Measurements from ENCODE around the gene LINC00237. TPM values are rescaled to one million over a fixed set of nuclear protein-coding genes. Genes with fewer than 3 reads are reported as not detected.
A peak's percentile ranks its signal among the peaks of the same experiment; 100 is the strongest.

The LINC00237 gene
- total and polyA plus RNA-seq, 7 experiments from 2014 or later, result not detected

- ATAC-seq (peak; percentile 21), DNase-seq (peak in 2 of 9 donors; percentile 11 to 32)
- Mint-ChIP-seq H3K36me3 (peaks cover 0 to 6% (median 0%) of the 10 kb centered on the region in 5 donors), H3K4me3 (peak overlapping the region; percentile 73 to 85 (median 78)), H3K27ac (peak overlapping the region in 3 of 9 donors; percentile 42 to 61 (median 48)), H3K4me1 (peaks cover 16 to 62% (median 45%) of the 10 kb centered on the region in 7 donors), H3K9me3 (peaks cover 0 to 7% (median 0%) of the 10 kb centered on the region in 11 donors), H3K27me3 (peaks cover 77 to 92% (median 81%) of the 10 kb centered on the region in 5 donors)
- Histone ChIP-seq H3K4me3 (ENCODE audit: low read length) (peak overlapping the region; percentile 51), H3K27ac (ENCODE audit: low read depth, low read length) (no peak overlapping the region), H3K9me3 (ENCODE audit: control insufficient read depth in 2 of 3, low read length in 3 of 3) (no peaks in the 10 kb centered on the region), H3K36me3 (ENCODE audit: control insufficient read depth in 2 of 3, insufficient read depth in 3 of 3, low read length in 3 of 3) (no peaks in the 10 kb centered on the region), H3K4me1 (ENCODE audit: control insufficient read depth in 2 of 2, insufficient read depth in 2 of 2, low read length in 2 of 2) (peaks cover 20 to 42% of the 10 kb centered on the region in 2 donors), H3K27me3 (ENCODE audit: control insufficient read depth in 2 of 2, insufficient read depth in 2 of 2, low read length in 2 of 2) (peaks cover 19 to 72% of the 10 kb centered on the region in 2 donors)
- intact Hi-C loops (cut with micrococcal nuclease), result loop anchor here (2.0 to 5.0 kb wide), 8 partner anchors 135 to 1050 kb away; partner anchors contain the start of genes CFAP61 (in 1 of the 2), CRNKL1 (in 1 of the 2) and XRN2 (in 1 of the 2)
- ChIA-PET CTCF (interaction anchor here (0.6 kb wide), 1 partner anchor 26 kb away, joined by 3 read pairs; no protein-coding TSS in a partner anchor), POLR2A (interaction anchor here (1.3 kb wide), 1 partner anchor 23 kb away, joined by 4 read pairs; no protein-coding TSS in a partner anchor)
These were observed 4.1 kb downstream of the LINC00237 start for GRCh38 chr20:21101932-21102575.

GRCh38 chr20:21101453-21101931 is 4.7 kb downstream of the LINC00237 start:
- CTCF ChIA-PET, result interaction anchor here (0.5 to 0.6 kb wide), 2 partner anchors 27 to 46 kb away, joined by 3 to 6 read pairs; no protein-coding TSS in a partner anchor
- DNase-seq, result no peak
- H3K4me1 Mint-ChIP-seq, result peaks cover 16 to 62% (median 45%) of the 10 kb centered on the region in 7 donors

GRCh38 chr20:21100578-21101452 is 5.3 kb downstream of the LINC00237 start:
- Histone ChIP-seq H3K4me3 (ENCODE audit: low read length) (peak overlapping the region; percentile 51), H3K27ac (ENCODE audit: low read depth, low read length) (no peak overlapping the region), H3K27me3 (ENCODE audit: control insufficient read depth in 2 of 2, insufficient read depth in 2 of 2, low read length in 2 of 2) (peaks cover 18 to 67% of the 10 kb centered on the region in 2 donors), H3K36me3 (ENCODE audit: control insufficient read depth in 2 of 3, insufficient read depth in 3 of 3, low read length in 3 of 3) (no peaks in the 10 kb centered on the region), H3K9me3 (ENCODE audit: control insufficient read depth in 2 of 3, low read length in 3 of 3) (no peaks in the 10 kb centered on the region), H3K4me1 (ENCODE audit: control insufficient read depth in 2 of 2, insufficient read depth in 2 of 2, low read length in 2 of 2) (peaks cover 20 to 40% of the 10 kb centered on the region in 2 donors)
- peaks cover 0 to 6% (median 0%) of the 10 kb centered on the region in 5 donors for H3K36me3 Mint-ChIP-seq
- intact Hi-C loops (cut with micrococcal nuclease), result loop anchor here (1.0 to 5.0 kb wide), 11 partner anchors 24 to 1049 kb away; partner anchors contain the start of genes XRN2 (in 2 of the 2), CFAP61 (in 1 of the 2), CRNKL1 (in 1 of the 2) and KIZ (in 1 of the 2)
- peak overlapping the region in 6 of 9 donors; percentile 18 to 90 (median 48) for H3K27ac Mint-ChIP-seq
- no peak for ATAC-seq
- H3K27me3 Mint-ChIP-seq, result peaks cover 79 to 93% (median 84%) of the 10 kb centered on the region in 5 donors
- ChIA-PET POLR2A (interaction anchor here (1.0 to 1.5 kb wide), 3 partner anchors 22 to 25 kb away, joined by 3 to 6 read pairs (median 4); partner anchors contain the start of gene KIZ), CTCF (interaction anchor here (0.5 kb wide), 1 partner anchor 47 kb away, joined by 6 read pairs; no protein-coding TSS in a partner anchor)
- H3K4me1 Mint-ChIP-seq, result peaks cover 16 to 55% (median 45%) of the 10 kb centered on the region in 7 donors
- H3K4me3 Mint-ChIP-seq, result peak overlapping the region; percentile 78 to 91 (median 84)
- peak in 1 of 9 donors; percentile 36 for DNase-seq
- H3K9me3 Mint-ChIP-seq, result peaks cover 0 to 7% (median 0%) of the 10 kb centered on the region in 11 donors

More at GRCh38 chr20:21101453-21101931, 4.7 kb downstream of the LINC00237 start:
- peaks cover 78 to 92% (median 81%) of the 10 kb centered on the region in 5 donors for H3K27me3 Mint-ChIP-seq
- H3K9me3 Mint-ChIP-seq, result peaks cover 0 to 7% (median 0%) of the 10 kb centered on the region in 11 donors
- intact Hi-C loops (cut with micrococcal nuclease), result loop anchor here (2.0 to 5.0 kb wide), 8 partner anchors 136 to 1049 kb away; partner anchors contain the start of genes CFAP61 (in 1 of the 2), CRNKL1 (in 1 of the 2) and XRN2 (in 1 of the 2)
- no peak for ATAC-seq
- H3K27ac Mint-ChIP-seq, result no peak overlapping the region
- Histone ChIP-seq H3K4me1 (ENCODE audit: control insufficient read depth in 2 of 2, insufficient read depth in 2 of 2, low read length in 2 of 2) (peaks cover 20 to 42% of the 10 kb centered on the region in 2 donors), H3K9me3 (ENCODE audit: control insufficient read depth in 2 of 3, low read length in 3 of 3) (no peaks in the 10 kb centered on the region), H3K36me3 (ENCODE audit: control insufficient read depth in 2 of 3, insufficient read depth in 3 of 3, low read length in 3 of 3) (no peaks in the 10 kb centered on the region), H3K4me3 (ENCODE audit: low read length) (peak overlapping the region; percentile 51), H3K27ac (ENCODE audit: low read depth, low read length) (no peak overlapping the region), H3K27me3 (ENCODE audit: control insufficient read depth in 2 of 2, insufficient read depth in 2 of 2, low read length in 2 of 2) (peaks cover 18 to 70% of the 10 kb centered on the region in 2 donors)
- H3K4me3 Mint-ChIP-seq, result peak overlapping the region in 7 of 10 donors; percentile 78 to 91 (median 84)
- POLR2A ChIA-PET, result interaction anchor here (1.3 kb wide), 1 partner anchor 24 kb away, joined by 4 read pairs; no protein-coding TSS in a partner anchor
- H3K36me3 Mint-ChIP-seq, result peaks cover 0 to 6% (median 0%) of the 10 kb centered on the region in 5 donors

- H3K27me3 Mint-ChIP-seq, result peaks cover 76 to 93% (median 90%) of the 10 kb centered on the region in 5 donors
- peaks cover 0 to 7% (median 0%) of the 10 kb centered on the region in 11 donors for H3K9me3 Mint-ChIP-seq
- ChIA-PET POLR2A (interaction anchor here (1.0 to 1.5 kb wide), 2 partner anchors 23 to 26 kb away, joined by 3 to 6 read pairs; partner anchors contain the start of gene KIZ), CTCF (no interaction called here)
- ATAC-seq (peak; percentile 64), DNase-seq (peak in 5 of 9 donors; percentile 32 to 54 (median 40))
- H3K4me3 Mint-ChIP-seq, result peak overlapping the region; percentile 78 to 91 (median 84)
- intact Hi-C loops (cut with micrococcal nuclease), result loop anchor here (1.0 to 5.0 kb wide), 11 partner anchors 25 to 1048 kb away; partner anchors contain the start of genes XRN2 (in 2 of the 2), CFAP61 (in 1 of the 2), CRNKL1 (in 1 of the 2) and KIZ (in 1 of the 2)
- peaks cover 18 to 59% of the 10 kb centered on the region in 2 donors for H3K27me3 ChIP-seq (ENCODE audit: control insufficient read depth in 2 of 2, insufficient read depth in 2 of 2, low read length in 2 of 2)
- no peak overlapping the region for H3K27ac ChIP-seq (ENCODE audit: low read depth, low read length)
- peak overlapping the region; percentile 51 for H3K4me3 ChIP-seq (ENCODE audit: low read length)
- peaks cover 20 to 34% of the 10 kb centered on the region in 2 donors for H3K4me1 ChIP-seq (ENCODE audit: control insufficient read depth in 2 of 2, insufficient read depth in 2 of 2, low read length in 2 of 2)
- peak overlapping the region in 5 of 9 donors; percentile 18 to 90 (median 38) for H3K27ac Mint-ChIP-seq
- H3K36me3 ChIP-seq (ENCODE audit: control insufficient read depth in 2 of 3, insufficient read depth in 3 of 3, low read length in 3 of 3), result no peaks in the 10 kb centered on the region
- no peaks in the 10 kb centered on the region for H3K9me3 ChIP-seq (ENCODE audit: control insufficient read depth in 2 of 3, low read length in 3 of 3)
- peaks cover 16 to 50% (median 45%) of the 10 kb centered on the region in 7 donors for H3K4me1 Mint-ChIP-seq
- H3K36me3 Mint-ChIP-seq, result peaks cover 0 to 6% (median 0%) of the 10 kb centered on the region in 5 donors
These were observed 6.2 kb downstream of the LINC00237 start for GRCh38 chr20:21099751-21100577.

- Mint-ChIP-seq H3K27me3 (peaks cover 75 to 93% (median 89%) of the 10 kb centered on the region in 5 donors), H3K9me3 (peaks cover 0 to 7% (median 0%) of the 10 kb centered on the region in 11 donors), H3K36me3 (peaks cover 0 to 4% (median 0%) of the 10 kb centered on the region in 5 donors), H3K27ac (no peak overlapping the region), H3K4me1 (peaks cover 6 to 25% (median 23%) of the 10 kb centered on the region in 7 donors), H3K4me3 (no peak overlapping the region)
- H3K9me3 ChIP-seq (ENCODE audit: control insufficient read depth in 2 of 3, low read length in 3 of 3), result no peaks in the 10 kb centered on the region
- peaks cover 4 to 54% of the 10 kb centered on the region in 2 donors for H3K27me3 ChIP-seq (ENCODE audit: control insufficient read depth in 2 of 2, insufficient read depth in 2 of 2, low read length in 2 of 2)
- H3K27ac ChIP-seq (ENCODE audit: low read depth, low read length), result no peak overlapping the region
- intact Hi-C loops (cut with micrococcal nuclease), result no loop called here
- ChIA-PET POLR2A (no interaction called here), CTCF (interaction anchor here (0.6 kb wide), 1 partner anchor 441 kb away, joined by 3 read pairs; no protein-coding TSS in a partner anchor)
- H3K4me1 ChIP-seq (ENCODE audit: control insufficient read depth in 2 of 2, insufficient read depth in 2 of 2, low read length in 2 of 2), result peaks cover 5 to 18% of the 10 kb centered on the region in 2 donors
- H3K36me3 ChIP-seq (ENCODE audit: control insufficient read depth in 2 of 3, insufficient read depth in 3 of 3, low read length in 3 of 3), result no peaks in the 10 kb centered on the region
- no peak overlapping the region for H3K4me3 ChIP-seq (ENCODE audit: low read length)
- no peak for DNase-seq
- peak; percentile 63 for ATAC-seq
These were observed 9.7 kb downstream of the LINC00237 start for GRCh38 chr20:21096321-21097043.

All from naive thymus-derived CD4-positive, alpha-beta T cell (primary cell).